MM.1S (cell line): ENCODE results near the gene NOXO1.
A peak's percentile ranks its signal among the peaks of the same experiment; 100 is the strongest.

Experiments
- DNase-seq: peaks from one replicate; pipeline ENCODE4 v3.0.0-alpha.2; 2015
- H2AFZ ChIP-seq: fragments of 300-600 bp; sonication (generic); 2 replicates; pipeline ENCODE4 v1.6.0; 2016; ENCODE audit warnings: antibody characterized with exemption, low read length
- H3F3A ChIP-seq: fragments of 300-600 bp; sonication (generic); 2 replicates; pipeline ENCODE4 v1.6.1; 2016; ENCODE audit warnings: mild to moderate bottlenecking, antibody characterized with exemption, low read length, moderate library complexity, mixed read lengths; ENCODE audit not compliant: insufficient read depth
- H3K27ac ChIP-seq: fragments of 300-600 bp; sonication (generic); 2 replicates; pipeline ENCODE4 v1.5.1; 2016; ENCODE audit warnings: mild to moderate bottlenecking, low read length
- H3K27me3 ChIP-seq: fragments of 300-600 bp; sonication (generic); replicated peaks from 2 replicates; pipeline ENCODE4 v1.6.0; 2016; ENCODE audit warnings: low read length; ENCODE audit not compliant: insufficient read depth
- H3K36me3 ChIP-seq: fragments of 300-600 bp; sonication (generic); replicated peaks from 2 replicates; pipeline ENCODE4 v1.6.1; 2016; ENCODE audit warnings: mild to moderate bottlenecking, low read length, mixed read lengths; ENCODE audit not compliant: insufficient read depth
- H3K4me1 ChIP-seq: fragments of 300-600 bp; sonication (generic); 2 replicates; pipeline ENCODE4 v1.6.1; 2016; ENCODE audit warnings: low read length, mixed read lengths
- H3K4me2 ChIP-seq: fragments of 300-600 bp; sonication (generic); 2 replicates; pipeline ENCODE4 v1.6.0; 2016; ENCODE audit warnings: low read depth, low read length
- H3K4me3 ChIP-seq: fragments of 300-600 bp; sonication (generic); 2 replicates; pipeline ENCODE4 v1.5.1; 2016; ENCODE audit warnings: low read length, mixed read lengths
- H3K79me2 ChIP-seq: fragments of 300-600 bp; sonication (generic); 2 replicates; pipeline ENCODE4 v1.6.1; 2016; ENCODE audit warnings: mixed run types, low read length, mixed read lengths
- H3K9ac ChIP-seq: fragments of 300-600 bp; sonication (generic); 2 replicates; pipeline ENCODE4 v1.6.1; 2016; ENCODE audit warnings: low read length, mixed read lengths
- H3K9me2 ChIP-seq: fragments of 300-600 bp; sonication (generic); replicated peaks from 2 replicates; pipeline ENCODE4 v1.6.1; 2016; ENCODE audit warnings: mild to moderate bottlenecking, low read length, mixed read lengths; ENCODE audit not compliant: insufficient read depth
- H3K9me3 ChIP-seq: fragments of 300-600 bp; sonication (generic); replicated peaks from 2 replicates; pipeline ENCODE4 v1.6.1; 2016; ENCODE audit warnings: mild to moderate bottlenecking, low read length, mixed read lengths; ENCODE audit not compliant: insufficient read depth
- H4K20me1 ChIP-seq: fragments of 300-600 bp; sonication (generic); 2 replicates; pipeline ENCODE4 v1.6.1; 2016; ENCODE audit warnings: mild to moderate bottlenecking, low read length, moderate library complexity, mixed read lengths; ENCODE audit not compliant: insufficient read depth
- CTCF ChIP-seq: fragments of 300-600 bp; sonication (generic); IDR thresholded peaks from 2 replicates; pipeline ENCODE4 v1.5.1; 2016; ENCODE audit warnings: antibody characterized with exemption, low read length, mixed read lengths
- EZH2 ChIP-seq: fragments of 300-600 bp; sonication (generic); optimal IDR thresholded peaks from 2 replicates; pipeline ENCODE3; 2017; ENCODE audit warnings: low read depth, mild to moderate bottlenecking, antibody characterized with exemption, low read length, mixed read lengths
- EZH2phosphoT487 ChIP-seq: fragments of 300-600 bp; sonication (generic); IDR thresholded peaks from 2 replicates; pipeline ENCODE4 v1.6.1; 2018; ENCODE audit warnings: antibody characterized with exemption, low read length

NOXO1 gene

GRCh38 chr16:2009791-2010510 is 28.7 kb upstream of the NOXO1 start, which contains the start of gene ZNF598:
ZNF598 (minus strand) TSS chr16:2009821.
- Histone ChIP-seq H3K9ac (peak within 1 kb of the TSS; percentile 89), H3K4me3 (peak within 1 kb of the TSS; percentile 92), H3K27ac (peak within 1 kb of the TSS; percentile 47; the same call in 1 of the 2 replicates), H3K9me3 (no peaks in the 10 kb centered on the region), H3K27me3 (no peaks in the 10 kb centered on the region), H3K79me2 (peaks cover 53% of the 10 kb centered on the region), H4K20me1 (peaks cover 6% of the 10 kb centered on the region; the same call in 1 of the 2 replicates), H3K4me1 (peaks cover 17% of the 10 kb centered on the region; the same call in 1 of the 2 replicates), H3K4me2 (peak within 1 kb of the TSS; percentile 96), H3K9me2 (no peaks in the 10 kb centered on the region), H2AFZ (peak within 1 kb of the TSS; percentile 66), H3K36me3 (no peaks in the 10 kb centered on the region), H3F3A (no peaks in the 10 kb centered on the region)
- peak; percentile 91 for DNase-seq
- TF ChIP-seq EZH2 (no peak), CTCF (no peak), EZH2phosphoT487 (no peak)

GRCh38 chr16:2009164-2009711 is 28.0 kb upstream of the NOXO1 start:
- Histone ChIP-seq H3K9ac (peak overlapping the region; percentile 89), H3F3A (no peaks in the 10 kb centered on the region), H3K4me1 (peaks cover 17% of the 10 kb centered on the region; the same call in 1 of the 2 replicates), H2AFZ (peak overlapping the region; percentile 17; the same call in 1 of the 2 replicates), H3K4me3 (peak overlapping the region; percentile 92), H3K4me2 (peak overlapping the region; percentile 96), H4K20me1 (peaks cover 6% of the 10 kb centered on the region; the same call in 1 of the 2 replicates), H3K36me3 (no peaks in the 10 kb centered on the region), H3K79me2 (peaks cover 60% of the 10 kb centered on the region), H3K27ac (peak overlapping the region; percentile 47; the same call in 1 of the 2 replicates), H3K9me3 (no peaks in the 10 kb centered on the region), H3K27me3 (no peaks in the 10 kb centered on the region), H3K9me2 (no peaks in the 10 kb centered on the region)
- DNase-seq: peak; percentile 22
- TF ChIP-seq CTCF (no peak), EZH2 (no peak), EZH2phosphoT487 (no peak)

GRCh38 chr16:2008631-2009163 is 27.4 kb upstream of the NOXO1 start:
- H3K27ac ChIP-seq: peak overlapping the region; percentile 47; the same call in 1 of the 2 replicates
- H3F3A ChIP-seq: no peaks in the 10 kb centered on the region
- peak overlapping the region; percentile 92 for H3K4me3 ChIP-seq
- H3K9me3 ChIP-seq: no peaks in the 10 kb centered on the region
- TF ChIP-seq EZH2phosphoT487: no peak
- no peak for TF ChIP-seq EZH2
- TF ChIP-seq CTCF: no peak
- peaks cover 17% of the 10 kb centered on the region; the same call in 1 of the 2 replicates for H3K4me1 ChIP-seq
- peak overlapping the region; percentile 89 for H3K9ac ChIP-seq
- DNase-seq: peak; percentile 34
- peaks cover 65% of the 10 kb centered on the region for H3K79me2 ChIP-seq
- H3K4me2 ChIP-seq: peak overlapping the region; percentile 96
- no peaks in the 10 kb centered on the region for H3K27me3 ChIP-seq
- H3K9me2 ChIP-seq: no peaks in the 10 kb centered on the region
- peak overlapping the region; percentile 17; the same call in 1 of the 2 replicates for H2AFZ ChIP-seq
- no peaks in the 10 kb centered on the region for H3K36me3 ChIP-seq
- peaks cover 6% of the 10 kb centered on the region; the same call in 1 of the 2 replicates for H4K20me1 ChIP-seq
